ENCODE measurements around the gene LARP7. TPM values are rescaled to one million over a fixed set of nuclear protein-coding genes. Genes with fewer than 3 reads are reported as not detected.

Gene LARP7
- total and polyA plus RNA-seq, 2 of the 8 experiments (the other 6 are each of a cell fraction or from before 2014, with no cell fraction given) = 9.3 to 38.3 TPM

GRCh38 chr4:112591593-112591992 lies 45.4 kb upstream of the LARP7 start:
- no peaks in the 10 kb centered on the region for H3K4me1 ChIP-seq (replicated peaks in 1 of 4; ENCODE audit: control insufficient read depth in 3 of 4, insufficient read depth in 4 of 4, low read length in 3 of 4)
- no peak overlapping the region for H3K4me3 ChIP-seq (ENCODE audit: extremely low read depth in 1 of 4, insufficient read depth in 2 of 4, low read depth in 3 of 4, low read length in 4 of 4)
- no peak overlapping the region for H2BK120ac ChIP-seq (replicated peaks; ENCODE audit: low read depth, low read length)
- no peak overlapping the region for H4K91ac ChIP-seq (replicated peaks; ENCODE audit: insufficient read length, low read length)
- H3K14ac ChIP-seq (ENCODE audit: insufficient read length) = no peak overlapping the region
- H3K4me2 ChIP-seq (ENCODE audit: insufficient read depth in 1 of 2, low read depth in 2 of 2, low read length in 2 of 2) = no peak overlapping the region
- no peak overlapping the region for H3K18ac ChIP-seq (ENCODE audit: extremely low read depth, low read length)
- no peaks in the 10 kb centered on the region for H4K20me1 ChIP-seq (replicated peaks in 1 of 2; ENCODE audit: control insufficient read depth in 1 of 2, insufficient read depth in 2 of 2, low read length in 2 of 2)
- H3K79me1 ChIP-seq (ENCODE audit: low read depth, low read length) = no peaks in the 10 kb centered on the region
- no peak overlapping the region for H3K56ac ChIP-seq (replicated peaks; ENCODE audit: insufficient read length, low read depth, low read length)
- H4K8ac ChIP-seq (ENCODE audit: extremely low read depth, insufficient read depth, low read length) = no peak overlapping the region
- H2AFZ ChIP-seq (ENCODE audit: low read length) = no peak overlapping the region
- FAIRE-seq (no peak), DNase-seq (ENCODE audit: low read depth in 1 of 2, low spot score in 2 of 2) (no peak)
- TF ChIP-seq TEAD4 (IDR thresholded peaks at IDR 0.05; ENCODE audit: low read depth, low read length) = no peak
- no peak overlapping the region; the same call in 1 of the 2 replicates for H2BK5ac ChIP-seq (ENCODE audit: low read depth, low read length)
- H3K23me2 ChIP-seq (ENCODE audit: low read depth, low read length) = no peaks in the 10 kb centered on the region
- CTCF ChIA-PET (ENCODE audit: partially characterized antibody) = interaction anchor here (1.0 kb wide), 1 partner anchor 24 kb away, joined by 4 read pairs; no protein-coding TSS in a partner anchor
- no peak overlapping the region for H2AK5ac ChIP-seq (ENCODE audit: low read depth, low read length)
- POLR2A ChIA-PET (ENCODE audit: partially characterized antibody) = no interaction called here
- H2BK15ac ChIP-seq (ENCODE audit: low read length) = no peak overlapping the region
- H4K5ac ChIP-seq (ENCODE audit: insufficient read length, low read depth, low read length) = no peak overlapping the region
- no peak overlapping the region for H3K9ac ChIP-seq (replicated peaks in 1 of 4; ENCODE audit: extremely low read depth in 1 of 4, low read depth in 3 of 4, low read length in 3 of 4)
- H3K9me3 ChIP-seq (ENCODE audit: insufficient read depth in 2 of 2, low read depth in 1 of 2, low read length in 1 of 2) = no peaks in the 10 kb centered on the region
- peaks cover 0 to 29% (median 4%) of the 10 kb centered on the region in 4 experiments; a peak in 3 of 8 replicates for H3K36me3 ChIP-seq (ENCODE audit: control insufficient read depth in 2 of 4, insufficient read depth in 4 of 4, low read length in 3 of 4)
- WGBS, 2 experiments (ENCODE audit: extremely low coverage in 1 of 2, insufficient coverage in 1 of 2, insufficient read length in 1 of 2, insufficient replicate concordance in 2 of 2, low coverage in 1 of 2, low lambda C conversion rate in 2 of 2, missing lambda C conversion rate in 1 of 2) = 83% methylated on average over 1 of the region's 1 CpG; no CpG with 5 or more reads in 1 of the 2 experiments
- H3K4ac ChIP-seq (replicated peaks; ENCODE audit: insufficient read length, low read depth, low read length) = no peak overlapping the region
- H3K23ac ChIP-seq (ENCODE audit: insufficient read length) = no peak overlapping the region
- no peak overlapping the region for H2BK20ac ChIP-seq (ENCODE audit: low read length)
- H3K27ac ChIP-seq (ENCODE audit: low read depth, low read length) = no peak overlapping the region
- H3K27me3 ChIP-seq (replicated peaks in 1 of 4; ENCODE audit: control insufficient read depth in 3 of 4, extremely low read depth in 1 of 4, insufficient read depth in 3 of 4, low read length in 3 of 4) = no peaks in the 10 kb centered on the region
- no peaks in the 10 kb centered on the region for H3K79me2 ChIP-seq (ENCODE audit: control insufficient read depth in 1 of 2, insufficient read depth in 2 of 2, low read length in 2 of 2)
- H2BK12ac ChIP-seq (ENCODE audit: low read depth, low read length) = no peak overlapping the region; the same call in 1 of the 2 replicates

Measured in H1 (cell line).